Tibial nerve (tissue), 3 donors: ENCODE measurements around the gene FEM1B.

Experiments
- CTCF ChIP-seq, 5 experiments: fragments of 200-600 bp in 3 of 5; fragments of 450-650 bp in 2 of 5; sonication (generic) in 3 of 5; IDR thresholded peaks; one replicate each; pipeline ENCODE4 v1.5.1; 2016 to 2019; ENCODE audit warnings: antibody characterized with exemption in 5 of 5, mild to moderate bottlenecking in 3 of 5, moderate library complexity in 2 of 5
- POLR2A ChIP-seq, 2 donors: fragments of 450-650 bp; IDR thresholded peaks; one replicate each; pipeline ENCODE4 v1.6.1; 2017; ENCODE audit warnings: antibody characterized with exemption in 2 of 2, mild to moderate bottlenecking in 2 of 2, moderate library complexity in 2 of 2

GRCh38 chr15:68303134-68303533 is 25.6 kb downstream of the FEM1B start:
- TF ChIP-seq CTCF (IDR thresholded peaks at IDR 0.05) (no peak), POLR2A (IDR thresholded peaks at IDR 0.05) (no peak)
